Activated CD4-positive, alpha-beta T cell treated with anti-CD3 and anti-CD28 coated beads, Interleukin-2, amount 50 U/mL, for 1 hour (primary cell): ENCODE results near the gene SLC6A7.

Experiments
- DNase-seq: peaks from one replicate; pipeline ENCODE4 v3.0.0-alpha.2; 2020

SLC6A7 gene

DNA sequence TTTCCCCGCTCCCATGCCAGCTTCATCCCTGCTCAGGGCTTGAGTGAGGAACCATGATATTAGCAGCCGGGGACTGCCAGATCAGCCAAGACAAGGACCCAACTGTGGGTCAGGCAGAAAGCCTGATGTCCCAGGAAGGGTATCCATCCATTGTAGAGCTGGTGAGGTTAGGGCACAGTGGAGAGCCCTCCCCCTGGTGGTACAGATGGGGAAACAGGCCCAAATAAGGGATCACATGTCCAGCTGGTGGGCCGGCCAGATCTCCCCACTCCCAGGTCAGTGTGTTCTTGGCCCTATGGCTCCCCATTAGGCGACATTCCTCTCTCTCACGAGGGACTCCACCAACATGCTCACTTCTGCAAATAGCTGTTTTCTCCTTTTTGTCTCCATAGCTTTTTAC lies 14.3 kb upstream of the SLC6A7 start:
- no peak for DNase-seq

DNA sequence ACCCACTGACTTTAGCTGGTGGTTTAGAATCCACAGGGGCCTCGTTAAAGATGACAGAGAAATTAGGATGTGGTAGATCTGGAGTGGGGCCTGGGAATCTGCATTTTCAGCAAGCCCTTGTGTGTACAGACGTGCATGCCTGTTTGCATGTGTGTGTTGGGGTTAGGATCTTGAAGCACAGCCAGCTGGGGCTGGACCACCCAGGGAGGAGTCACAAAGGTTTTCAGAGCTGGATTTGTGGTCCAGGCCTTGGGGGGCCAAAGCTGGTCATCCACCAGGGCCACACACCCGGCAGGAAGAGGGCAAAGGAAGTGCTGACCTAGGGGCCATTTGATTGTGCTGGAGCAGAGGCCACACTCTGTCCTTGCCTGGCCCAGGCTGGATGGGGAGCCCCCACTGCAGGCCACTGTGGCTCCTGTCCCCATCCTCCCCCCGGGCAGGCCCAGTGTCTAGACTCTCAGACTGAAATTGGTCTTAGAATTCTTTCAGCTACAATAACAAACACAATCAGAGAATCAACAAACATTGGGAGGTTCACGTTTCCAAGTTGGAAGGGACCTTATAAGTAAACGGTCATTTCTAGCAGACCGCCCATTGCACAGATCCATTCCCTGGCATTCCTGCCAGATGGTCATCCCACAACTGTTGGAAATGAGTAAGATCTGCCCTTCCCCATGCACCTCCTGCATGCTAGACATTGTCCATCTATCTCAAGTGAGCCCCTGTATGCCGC lies 13.0 kb upstream of the SLC6A7 start:
- no peak for DNase-seq

DNA sequence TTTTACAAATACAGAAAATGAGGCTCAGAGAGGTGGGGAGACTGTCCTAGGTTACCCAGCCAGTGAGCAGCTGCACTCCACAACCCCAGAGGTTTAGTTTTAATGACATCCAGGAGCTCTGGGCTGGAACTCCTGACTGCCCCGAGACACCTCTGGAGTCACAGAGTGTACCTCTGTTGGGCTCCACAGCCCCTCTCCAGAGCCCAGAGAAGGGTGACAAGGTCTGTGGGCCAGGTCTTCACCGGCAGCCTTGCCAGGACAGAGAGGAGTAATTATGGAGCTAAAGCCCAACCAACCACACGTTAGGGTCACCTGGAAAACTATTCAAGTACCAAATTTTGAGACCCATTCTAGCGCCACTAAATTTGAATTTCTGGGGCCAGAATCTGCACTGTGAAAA lies 12.1 kb upstream of the SLC6A7 start:
- DNase-seq = no peak

DNA sequence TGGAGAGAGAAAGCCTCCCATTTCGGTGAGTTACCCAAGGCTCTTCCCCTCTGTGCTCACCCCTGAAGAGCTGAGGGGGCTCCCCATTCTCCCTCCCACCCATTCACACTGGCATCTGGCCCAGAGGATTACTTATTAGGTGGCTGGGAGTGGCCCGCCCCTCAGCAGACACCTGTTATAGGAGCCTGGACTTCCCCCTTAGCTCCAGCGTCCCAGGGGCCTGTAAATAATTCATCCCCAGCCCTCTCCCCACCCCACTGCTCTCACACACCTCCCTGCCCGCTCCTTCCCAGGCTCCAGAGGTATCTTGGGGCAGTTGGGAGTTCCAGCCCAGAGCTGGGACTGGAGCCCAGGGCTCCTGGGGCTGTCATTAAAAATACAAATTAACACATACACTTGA lies 11.6 kb upstream of the SLC6A7 start:
- no peak for DNase-seq

DNA sequence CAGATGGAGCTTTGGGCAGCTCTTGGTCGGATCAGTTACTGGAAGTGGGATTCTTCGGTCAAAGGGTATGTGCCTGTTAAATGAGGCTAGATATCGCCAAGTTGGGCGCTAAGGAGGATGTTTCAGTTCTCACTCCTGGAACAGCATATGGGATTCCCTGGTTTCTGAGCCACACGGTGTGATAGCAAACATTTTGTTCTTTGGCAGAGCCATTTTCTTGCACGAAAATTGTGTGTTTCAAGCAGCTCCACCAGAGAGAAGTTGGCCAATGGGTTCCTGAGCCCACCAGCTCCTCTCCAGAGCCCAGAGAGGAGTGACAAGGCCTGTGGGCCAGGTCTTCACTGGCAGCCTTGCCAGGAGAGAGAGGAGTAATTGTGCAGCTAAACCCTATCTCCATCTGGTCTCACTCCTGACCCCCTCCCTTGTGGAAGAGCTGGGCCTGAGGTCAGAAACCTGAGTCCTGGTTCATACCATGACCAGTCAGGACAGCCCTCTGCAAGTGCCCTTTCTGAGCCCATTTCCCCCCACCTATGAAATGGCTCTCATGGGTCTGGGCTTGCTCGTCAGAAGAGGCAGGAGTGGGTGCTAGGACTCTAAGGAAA lies 10.7 kb upstream of the SLC6A7 start:
- no peak for DNase-seq

DNA sequence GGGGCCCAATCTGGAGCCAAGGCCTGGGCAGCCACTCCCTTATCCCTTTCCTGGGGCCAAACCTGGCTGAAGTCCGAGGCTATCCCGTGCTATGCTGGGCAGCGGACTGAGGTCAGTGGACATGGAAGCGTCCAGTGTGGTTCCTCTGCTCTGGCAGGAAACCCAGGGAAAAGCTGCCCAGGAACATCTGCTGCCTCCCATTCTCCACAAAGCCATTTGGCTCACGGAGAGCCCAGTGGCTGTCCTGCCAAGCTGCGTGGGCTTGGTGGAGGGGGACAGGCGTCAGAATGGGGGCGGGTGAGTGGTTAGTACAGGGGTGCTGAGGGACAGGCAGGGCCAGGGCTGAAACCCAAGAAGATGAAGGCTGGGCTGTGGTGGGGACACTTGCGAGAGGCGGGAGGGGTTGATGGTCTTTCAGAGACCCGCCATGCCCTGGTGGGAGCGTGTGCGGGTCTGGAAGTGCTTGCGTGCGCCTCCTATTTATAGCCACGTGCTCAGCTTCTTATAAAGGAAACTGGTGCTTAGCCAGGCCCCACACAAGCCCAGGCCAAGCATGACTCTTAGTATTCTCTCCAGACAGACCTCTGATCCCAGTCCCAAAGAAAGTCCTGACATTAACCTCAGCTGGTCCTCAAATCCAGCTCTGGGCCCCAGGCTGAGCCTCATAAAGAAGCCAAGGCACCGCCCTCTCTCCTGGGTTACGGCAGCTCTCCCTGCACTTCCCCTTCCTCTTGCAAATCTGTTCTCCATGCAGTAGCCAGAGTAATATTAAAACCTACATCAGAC lies 9.4 kb upstream of the SLC6A7 start:
- no peak for DNase-seq

DNA sequence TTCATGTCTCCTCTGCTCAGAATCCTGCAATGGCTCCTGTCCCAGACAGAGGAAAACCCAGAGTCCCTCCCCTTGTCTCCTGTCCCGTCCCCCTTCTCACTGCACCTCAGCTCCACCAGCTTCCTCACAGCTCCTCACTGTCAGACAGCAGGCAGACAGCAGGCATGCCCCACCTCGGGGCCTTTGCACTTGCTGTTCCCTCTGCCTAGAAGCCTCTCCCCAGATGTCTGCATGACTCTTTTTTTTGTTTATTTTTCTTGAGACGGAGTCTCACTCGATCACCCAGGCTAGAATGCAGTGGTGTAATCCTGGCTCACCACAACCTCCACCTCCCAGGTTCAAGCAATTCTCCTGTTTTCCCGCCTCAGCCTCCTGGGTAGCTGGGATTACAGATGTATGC lies 8.8 kb upstream of the SLC6A7 start:
- no peak for DNase-seq

DNA sequence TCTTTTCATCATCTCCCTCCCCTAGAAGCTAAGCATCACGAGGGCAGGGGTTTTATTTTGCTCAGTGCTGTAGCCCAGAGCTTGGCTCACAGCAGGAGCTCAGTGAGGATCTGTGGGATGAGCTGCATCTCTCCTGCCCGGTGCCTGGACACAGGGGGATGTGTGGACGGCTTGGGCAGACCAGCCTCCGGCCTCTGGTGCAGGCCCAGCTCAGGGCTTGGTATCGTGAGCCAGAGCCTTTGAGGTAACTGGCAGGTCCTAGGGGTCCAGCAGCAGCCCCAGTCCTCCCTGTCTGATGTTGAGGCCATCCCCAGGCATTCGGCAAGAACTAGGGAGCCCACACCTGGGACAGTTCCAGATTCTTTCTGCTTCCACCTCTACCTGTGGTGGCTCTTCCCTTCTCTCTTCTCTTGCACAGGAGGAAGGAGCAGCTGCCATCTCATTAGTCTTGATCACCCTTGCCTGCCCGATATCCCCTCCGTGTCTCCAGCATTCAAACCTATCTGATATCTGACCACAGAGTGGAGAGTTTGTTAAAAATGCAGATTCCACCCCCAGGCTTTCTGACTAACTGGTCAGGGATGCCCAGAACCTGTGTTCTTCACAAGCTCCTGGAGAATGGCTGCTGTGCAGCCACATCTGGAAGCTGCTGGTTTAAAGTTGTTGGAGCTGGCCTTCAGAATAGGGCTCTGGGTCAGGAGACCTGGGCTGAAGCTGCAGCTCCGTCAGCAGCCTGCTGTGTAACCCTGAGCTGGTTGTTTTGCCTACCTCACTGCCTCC lies 7.9 kb upstream of the SLC6A7 start:
- DNase-seq = no peak

DNA sequence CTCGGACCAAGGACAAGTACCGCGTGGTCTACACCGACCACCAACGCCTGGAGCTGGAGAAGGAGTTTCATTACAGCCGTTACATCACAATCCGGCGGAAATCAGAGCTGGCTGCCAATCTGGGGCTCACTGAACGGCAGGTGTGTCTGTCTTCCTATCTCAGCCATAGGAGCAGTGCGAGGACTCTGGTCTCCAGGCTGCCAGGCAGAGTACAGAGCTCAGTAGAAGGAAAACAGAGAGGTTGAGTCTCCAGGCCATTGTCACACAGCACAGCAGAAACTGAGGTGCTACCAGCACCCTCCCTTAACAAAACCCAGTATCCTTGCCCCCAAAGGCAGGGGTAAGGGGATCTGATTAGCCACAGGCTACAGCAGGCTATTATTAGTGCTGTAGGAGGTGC lies 7.1 kb upstream of the SLC6A7 start:
- DNase-seq = no peak

DNA sequence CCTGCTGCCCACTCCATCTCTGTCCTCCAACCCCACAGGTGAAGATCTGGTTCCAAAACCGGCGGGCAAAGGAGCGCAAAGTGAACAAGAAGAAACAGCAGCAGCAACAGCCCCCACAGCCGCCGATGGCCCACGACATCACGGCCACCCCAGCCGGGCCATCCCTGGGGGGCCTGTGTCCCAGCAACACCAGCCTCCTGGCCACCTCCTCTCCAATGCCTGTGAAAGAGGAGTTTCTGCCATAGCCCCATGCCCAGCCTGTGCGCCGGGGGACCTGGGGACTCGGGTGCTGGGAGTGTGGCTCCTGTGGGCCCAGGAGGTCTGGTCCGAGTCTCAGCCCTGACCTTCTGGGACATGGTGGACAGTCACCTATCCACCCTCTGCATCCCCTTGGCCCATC lies 6.4 kb upstream of the SLC6A7 start:
- no peak for DNase-seq

DNA sequence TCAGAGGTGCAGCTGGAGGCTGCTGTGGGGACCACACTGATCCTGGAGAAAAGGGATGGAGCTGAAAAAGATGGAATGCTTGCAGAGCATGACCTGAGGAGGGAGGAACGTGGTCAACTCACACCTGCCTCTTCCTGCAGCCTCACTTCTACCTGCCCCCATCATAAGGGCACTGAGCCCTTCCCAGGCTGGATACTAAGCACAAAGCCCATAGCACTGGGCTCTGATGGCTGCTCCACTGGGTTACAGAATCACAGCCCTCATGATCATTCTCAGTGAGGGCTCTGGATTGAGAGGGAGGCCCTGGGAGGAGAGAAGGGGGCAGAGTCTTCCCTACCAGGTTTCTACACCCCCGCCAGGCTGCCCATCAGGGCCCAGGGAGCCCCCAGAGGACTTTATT lies 5.9 kb upstream of the SLC6A7 start:
- DNase-seq = no peak

DNA sequence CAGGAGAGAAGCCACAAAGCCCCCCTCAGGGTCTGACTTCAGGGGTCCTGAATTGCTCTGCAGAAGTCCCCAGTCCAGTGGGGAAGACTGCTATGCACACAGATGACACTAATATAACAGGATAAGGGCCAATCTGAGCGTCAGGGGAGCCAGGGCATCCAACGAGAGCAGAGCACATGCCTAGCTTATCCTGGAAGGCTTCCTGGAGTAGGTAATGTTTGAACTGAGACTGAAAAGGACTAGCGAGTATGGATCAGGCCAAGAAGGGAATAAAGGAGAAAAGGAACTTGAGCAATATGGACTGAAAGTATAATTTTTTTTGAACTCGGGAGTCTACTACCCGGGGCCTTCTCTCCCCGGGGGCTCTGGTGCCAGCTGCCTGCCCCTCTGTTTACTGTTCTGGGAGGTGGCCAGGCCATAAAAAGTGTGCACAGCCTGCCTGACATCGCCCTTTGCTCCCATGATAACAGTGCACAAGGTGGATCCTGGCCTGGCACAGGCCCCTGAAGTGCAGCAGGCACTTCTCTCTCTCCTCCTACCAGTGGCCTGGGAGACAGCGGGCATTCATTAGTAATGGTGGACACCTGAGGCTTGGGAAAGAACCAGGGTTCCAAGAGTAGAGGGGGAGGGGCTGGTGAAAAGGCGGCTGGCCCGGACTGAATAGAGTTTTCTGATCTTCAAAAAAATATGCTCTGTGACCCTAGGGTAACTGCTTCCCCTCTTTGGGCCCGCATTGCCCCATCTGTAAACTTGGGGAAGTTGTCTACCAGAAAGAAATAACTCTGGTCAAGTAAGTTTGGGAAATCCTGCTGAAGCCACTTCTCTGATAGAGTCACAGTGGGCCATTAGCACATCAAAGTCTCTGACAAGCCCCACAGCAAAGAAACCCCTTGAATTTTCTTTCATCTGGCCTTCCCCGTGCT lies 4.6 kb upstream of the SLC6A7 start:
- no peak for DNase-seq

DNA sequence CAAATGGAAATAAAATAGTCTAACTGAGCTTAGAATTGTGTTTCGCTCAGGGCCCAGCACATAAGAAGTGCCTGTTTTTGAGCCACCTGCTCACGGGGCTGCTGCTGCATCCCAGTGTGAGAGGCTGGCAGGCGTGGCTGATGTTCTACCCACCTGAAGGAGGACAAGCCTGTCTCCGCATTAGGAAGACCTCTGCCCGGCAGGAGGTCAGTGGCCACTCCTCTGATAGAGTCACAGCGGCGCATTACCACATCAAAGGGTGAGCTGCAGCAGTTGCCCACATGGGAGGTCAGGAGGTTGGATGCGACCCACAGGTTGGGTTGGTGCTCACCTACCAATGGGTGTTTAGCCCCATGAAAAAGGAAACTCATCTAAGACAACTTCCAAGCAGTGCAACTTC lies 3.7 kb upstream of the SLC6A7 start:
- DNase-seq = no peak

DNA sequence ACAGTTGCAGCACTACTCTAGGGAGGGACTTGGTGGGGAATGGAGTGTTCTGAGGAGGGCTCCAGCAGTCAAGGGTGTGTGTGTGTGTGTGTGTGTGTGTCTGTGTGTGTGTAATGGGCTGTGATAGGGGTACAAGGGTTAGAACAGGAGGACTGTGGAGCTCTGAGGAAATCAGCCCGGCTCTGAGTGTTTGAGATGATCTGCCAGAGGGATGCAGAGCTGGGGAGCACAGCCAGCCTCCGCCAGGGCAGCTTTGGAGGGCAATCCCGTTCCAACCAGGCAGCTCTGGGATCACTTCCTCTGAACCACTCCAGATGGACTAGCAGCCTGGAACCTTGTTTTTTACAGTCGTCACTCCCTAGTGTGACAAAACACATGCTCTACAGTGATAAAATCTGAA lies 3.0 kb upstream of the SLC6A7 start:
- no peak for DNase-seq

DNA sequence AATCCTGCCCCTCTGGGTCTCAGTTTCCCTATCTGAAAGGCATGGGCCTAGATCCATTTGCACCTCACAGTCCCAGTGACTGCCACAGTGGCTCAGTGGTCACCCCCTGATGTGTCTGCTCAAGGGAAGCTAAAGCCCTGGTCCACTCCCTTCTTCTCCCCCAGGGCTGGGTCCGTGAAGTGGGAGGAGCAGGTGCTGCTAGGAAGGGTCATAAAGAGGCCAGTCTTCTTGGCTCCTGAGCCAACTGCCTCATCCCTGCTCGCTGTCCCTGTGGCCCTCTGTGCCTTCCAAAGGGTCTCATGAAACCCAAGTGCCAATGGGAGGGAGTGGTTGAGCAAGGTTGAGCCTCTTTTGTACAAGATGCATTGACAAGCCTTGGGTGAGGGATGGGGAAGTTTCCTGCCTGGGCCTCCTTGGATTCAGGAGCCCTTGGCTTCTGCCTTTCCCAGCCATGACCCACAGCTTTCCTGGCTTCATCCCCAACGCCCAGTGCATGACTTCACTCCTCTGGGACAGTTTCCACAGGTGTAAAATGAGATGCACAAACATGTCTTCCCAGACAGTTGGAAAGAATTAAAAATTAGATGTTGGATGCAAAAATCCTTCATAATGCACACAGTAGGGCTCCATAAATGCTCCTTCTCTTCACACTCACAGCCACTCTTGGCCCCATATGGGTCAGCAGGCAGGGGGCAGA lies 1.6 kb upstream of the SLC6A7 start:
- DNase-seq = no peak

DNA sequence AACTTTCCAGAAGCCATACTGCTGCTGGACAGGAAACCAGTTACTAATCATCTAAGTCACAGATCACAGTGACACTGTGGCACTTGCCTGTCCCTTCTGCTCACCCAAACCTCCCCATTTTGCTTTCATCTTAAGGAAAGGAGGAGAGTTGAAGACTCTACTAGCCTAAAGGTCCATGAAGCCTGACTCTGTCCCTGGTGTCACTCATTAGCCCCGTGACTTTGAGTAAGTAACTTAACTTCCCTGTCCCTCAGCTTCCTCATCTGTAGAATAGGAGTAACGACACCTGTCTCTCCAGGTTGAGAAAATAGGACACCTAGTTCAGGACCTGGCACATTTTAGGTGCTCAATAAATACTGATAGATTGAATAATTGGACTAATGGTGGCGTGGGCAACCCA lies 536 bp upstream of the SLC6A7 start:
- DNase-seq = no peak

DNA sequence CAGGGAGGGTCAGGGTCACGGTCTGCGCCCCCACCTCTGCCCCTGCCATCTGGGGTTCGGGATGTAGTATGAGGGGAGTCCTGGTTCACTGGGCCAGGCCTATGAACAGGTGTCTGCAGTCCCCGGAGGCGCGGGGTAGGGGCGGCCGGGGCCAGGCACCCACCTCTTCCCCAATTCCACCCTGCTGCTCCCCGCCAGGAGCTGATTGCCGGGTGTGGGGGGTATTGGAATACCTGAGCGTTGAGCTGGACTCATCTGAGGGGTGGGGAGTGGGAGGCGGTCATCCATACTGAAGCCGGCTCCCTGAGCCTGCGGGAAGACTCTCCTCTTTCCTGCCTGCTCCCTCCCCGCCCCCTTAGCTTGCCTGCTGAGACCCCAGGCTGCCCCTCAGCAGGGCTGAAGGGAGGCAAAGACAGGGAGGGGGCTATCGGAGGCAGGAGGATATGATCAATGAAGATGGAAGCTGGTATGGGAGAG lies 679 bp downstream of the SLC6A7 start:
- DNase-seq = no peak

DNA sequence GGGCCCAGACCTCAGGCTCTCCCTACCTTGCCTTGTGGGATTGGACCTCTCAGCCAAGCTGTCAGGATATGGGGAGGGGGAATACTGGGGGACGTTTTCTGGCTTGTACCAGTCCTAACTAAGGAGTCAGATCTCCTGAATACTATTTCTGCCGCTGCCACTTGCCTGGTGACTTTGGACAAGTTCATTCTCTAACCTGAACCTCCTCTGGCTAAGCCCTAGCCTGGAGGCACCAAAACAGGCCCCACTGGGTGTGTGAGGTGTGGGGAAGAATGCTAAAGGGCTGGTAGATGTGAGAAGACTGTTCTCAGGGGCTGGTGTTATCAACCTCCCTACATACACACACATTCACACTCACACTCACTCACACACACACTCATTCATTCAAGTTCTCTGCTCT lies 1.1 kb downstream of the SLC6A7 start:
- DNase-seq = no peak

DNA sequence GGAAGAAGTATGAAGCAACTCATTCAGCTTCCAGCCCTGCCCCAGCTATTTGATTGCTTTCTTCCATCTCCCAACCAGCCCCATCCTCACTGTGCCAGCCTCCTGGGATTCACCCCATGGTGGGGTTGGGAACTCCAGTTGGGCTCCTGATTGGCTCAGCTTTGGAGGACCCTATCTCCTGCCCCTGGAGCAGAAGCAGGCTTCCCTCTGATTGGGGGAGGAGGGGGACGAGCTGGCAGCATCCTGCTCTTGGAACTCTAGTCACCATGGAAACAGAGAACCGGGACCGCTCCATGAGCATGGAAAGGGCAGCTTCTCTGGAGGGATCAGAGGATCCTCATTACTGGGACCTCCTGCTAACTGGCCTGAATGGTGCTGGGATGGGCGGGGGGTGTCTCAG lies 2.6 kb downstream of the SLC6A7 start:
- no peak for DNase-seq

DNA sequence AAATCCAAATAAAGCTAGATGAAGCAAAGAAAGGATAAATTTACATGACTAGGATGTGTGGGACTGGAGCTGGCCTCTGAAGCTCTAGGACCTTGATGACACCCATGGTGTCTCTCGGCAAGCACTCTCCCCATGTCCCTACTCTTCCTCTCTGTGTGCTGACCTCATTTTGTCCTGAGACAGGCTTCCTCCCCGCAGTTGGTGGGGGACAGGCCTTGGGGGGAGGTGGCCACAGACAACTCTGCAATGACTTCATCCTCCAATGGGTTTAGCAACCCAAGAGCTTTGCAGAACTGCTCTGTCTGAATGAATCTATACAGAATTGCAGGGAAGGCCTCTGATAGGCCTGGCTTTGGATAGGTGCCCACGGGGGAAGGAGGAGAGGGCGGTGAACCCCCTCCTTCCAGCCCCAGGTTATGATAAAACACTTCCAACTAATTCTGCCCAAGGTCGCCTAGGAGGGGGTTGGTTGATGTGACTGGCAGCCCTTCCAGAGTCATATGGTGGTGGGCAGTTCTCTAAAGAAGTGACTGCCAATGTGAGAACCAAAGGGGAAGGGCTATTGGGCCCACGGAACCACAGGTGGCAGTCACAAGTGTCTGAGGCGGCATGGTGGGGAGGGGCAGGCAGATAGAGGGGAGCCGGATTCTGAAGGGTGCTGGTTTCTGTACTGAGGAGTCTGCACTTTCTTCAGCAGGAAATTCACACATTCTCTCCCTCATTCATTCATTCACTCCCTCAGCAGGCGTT lies 6.0 kb downstream of the SLC6A7 start:
- DNase-seq = no peak

DNA sequence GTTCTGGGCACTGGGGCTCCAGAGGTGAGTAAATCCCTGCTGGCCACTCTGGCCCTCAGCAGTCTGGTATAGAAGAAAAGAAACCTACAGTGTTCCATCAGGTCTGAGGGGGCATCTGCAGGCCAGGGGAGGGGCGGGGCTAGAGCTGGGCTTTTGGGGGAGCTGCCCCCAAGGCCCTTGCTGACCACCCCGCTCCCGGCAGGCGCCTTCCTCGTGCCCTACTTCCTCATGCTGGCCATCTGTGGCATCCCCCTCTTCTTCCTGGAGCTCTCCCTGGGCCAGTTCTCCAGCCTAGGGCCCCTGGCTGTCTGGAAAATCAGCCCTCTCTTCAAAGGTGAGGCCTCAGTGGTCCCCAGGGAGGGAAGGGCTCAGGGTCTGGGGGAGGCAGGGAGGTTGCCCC lies 6.7 kb downstream of the SLC6A7 start:
- DNase-seq = no peak
